Fibroblast of skin of left biceps (primary cell): ENCODE measurements around the gene CACNA1I.

Experiments used
- DNase-seq, 2 experiments: peaks; one replicate each; pipeline ENCODE4 v3.0.0-alpha.2; 2013; ENCODE audit warnings: low read depth in 2 of 2

Gene CACNA1I

DNA sequence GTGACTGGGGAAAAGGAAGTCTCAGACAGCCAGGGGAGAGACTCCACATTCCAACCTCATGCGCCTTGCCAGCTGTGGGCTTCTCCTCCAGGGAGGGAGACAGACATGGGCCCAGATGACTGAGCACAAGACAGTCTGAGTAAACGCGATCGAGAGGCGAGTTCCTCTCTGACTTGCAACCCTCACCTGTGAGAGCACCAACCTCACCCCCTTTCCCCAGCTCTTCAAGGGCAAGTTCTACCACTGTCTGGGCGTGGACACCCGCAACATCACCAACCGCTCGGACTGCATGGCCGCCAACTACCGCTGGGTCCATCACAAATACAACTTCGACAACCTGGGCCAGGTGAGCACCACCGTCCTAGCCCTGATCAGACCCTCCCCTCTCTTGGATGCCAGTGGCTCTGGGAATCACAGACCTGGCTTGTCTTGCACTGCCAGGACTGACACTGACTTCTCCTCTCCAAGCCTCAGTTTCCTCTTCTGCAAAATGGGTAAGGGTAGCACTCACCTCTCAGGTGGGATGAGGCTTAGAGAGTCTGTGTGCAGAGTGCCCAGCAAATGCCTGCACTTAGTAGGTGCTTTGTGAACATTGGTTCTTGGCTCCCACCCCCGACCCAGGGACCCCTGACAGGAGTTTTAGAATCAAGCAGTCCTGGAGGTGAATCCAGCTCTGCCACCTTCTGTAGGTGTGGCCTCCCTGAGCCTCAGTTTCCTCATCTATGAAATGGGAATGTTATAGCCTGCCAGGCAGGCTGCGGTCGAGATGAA is 95.3 kb downstream of the CACNA1I start:
- DNase-seq, result no peak

DNA sequence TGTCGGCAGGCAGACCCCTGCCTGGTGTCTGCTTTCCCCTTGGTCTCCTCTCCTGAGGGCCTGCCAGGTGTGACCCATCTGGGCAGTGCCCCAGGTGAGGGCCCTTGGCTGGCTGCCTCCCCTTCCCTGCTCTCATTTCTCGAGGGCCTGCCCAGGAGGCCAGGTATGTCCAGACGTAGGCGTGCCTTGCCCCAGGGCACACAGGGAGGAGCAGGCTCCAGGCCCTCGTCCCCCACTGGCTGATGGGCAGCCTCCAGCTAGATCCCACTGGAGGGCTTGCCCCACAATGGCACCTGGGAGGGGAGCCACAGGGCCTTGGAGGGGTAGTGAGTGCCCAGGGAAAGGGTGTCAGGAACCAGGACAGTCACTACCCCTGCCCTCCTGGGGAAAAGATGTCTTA is 95.9 kb downstream of the CACNA1I start:
- DNase-seq, result no peak

DNA sequence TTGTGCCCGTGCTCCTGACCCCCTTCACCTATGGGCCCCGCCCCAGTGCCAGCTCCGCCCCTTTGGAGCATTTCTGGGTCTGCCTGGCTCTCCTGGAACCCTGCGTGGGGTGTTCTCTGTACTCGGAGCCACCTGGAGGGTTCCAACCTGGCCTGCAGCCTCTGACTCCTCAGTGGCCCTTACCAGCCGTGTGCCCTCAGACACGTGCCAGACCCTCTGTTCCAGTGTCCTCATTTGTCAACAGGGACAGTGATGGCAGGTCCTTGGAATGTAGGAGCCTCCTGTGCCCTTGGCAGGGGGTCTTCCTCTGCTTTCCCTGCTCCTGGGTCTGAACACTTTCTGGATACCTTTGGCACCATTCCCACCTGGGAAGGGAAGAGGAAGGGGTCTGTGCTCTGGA is 96.4 kb downstream of the CACNA1I start:
- DNase-seq, result no peak

DNA sequence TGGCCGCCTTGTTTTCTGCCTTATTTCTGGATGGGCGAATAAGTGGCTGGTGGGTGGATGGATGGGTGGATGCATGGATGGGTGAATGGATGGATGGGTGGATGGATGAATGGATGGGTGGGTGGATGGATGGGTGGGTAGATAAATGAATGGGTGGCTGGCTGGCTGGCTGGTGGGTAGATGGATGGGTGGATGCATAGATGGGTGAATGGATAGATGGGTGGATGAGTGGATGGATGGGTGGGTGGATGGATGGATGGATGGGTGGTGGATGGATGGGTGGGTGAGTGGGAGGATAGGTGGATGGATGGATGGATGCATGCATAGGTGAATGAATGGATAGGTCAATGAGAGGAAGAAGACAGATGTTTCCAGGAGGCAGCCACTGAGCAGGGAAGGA is 98.9 kb downstream of the CACNA1I start:
- no peak for DNase-seq

DNA sequence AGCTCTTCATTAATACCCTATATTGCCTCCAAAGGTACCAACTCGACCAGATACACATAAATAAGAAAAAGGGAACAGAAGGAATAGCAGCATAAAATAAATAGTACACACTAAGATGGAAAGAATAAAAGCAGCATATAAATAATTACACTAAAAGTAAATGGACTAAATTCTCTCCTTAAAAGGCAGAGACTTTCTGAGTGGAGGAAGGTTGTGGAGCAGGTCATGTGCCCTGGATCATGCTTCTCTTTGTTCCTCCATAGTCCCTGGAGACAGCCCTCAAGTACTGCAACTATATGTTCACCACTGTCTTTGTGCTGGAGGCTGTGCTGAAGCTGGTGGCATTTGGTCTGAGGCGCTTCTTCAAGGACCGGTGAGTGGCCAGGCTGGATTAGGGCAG is 101.4 kb downstream of the CACNA1I start:
- DNase-seq, result no peak

DNA sequence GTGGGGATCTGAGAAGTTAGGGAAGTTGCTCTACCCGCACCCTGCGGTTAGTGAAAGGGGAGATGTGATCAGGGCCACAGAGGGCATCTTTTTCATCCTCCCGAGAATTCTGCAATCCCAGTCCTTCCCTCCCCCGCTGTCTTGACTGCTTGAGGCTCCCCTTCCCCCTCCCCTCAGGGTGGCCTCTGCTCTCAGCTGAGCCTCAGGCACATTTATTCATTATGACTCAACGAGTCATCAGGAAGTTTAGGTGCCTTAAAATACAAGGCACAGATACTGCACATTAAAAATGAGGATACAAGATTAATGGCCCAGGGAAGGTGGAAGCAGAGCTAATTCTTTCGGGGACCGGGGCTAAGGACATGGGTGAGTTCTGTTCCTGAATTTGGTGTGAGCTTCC is 104.0 kb downstream of the CACNA1I start:
- DNase-seq, result peak; percentile 4 to 6

DNA sequence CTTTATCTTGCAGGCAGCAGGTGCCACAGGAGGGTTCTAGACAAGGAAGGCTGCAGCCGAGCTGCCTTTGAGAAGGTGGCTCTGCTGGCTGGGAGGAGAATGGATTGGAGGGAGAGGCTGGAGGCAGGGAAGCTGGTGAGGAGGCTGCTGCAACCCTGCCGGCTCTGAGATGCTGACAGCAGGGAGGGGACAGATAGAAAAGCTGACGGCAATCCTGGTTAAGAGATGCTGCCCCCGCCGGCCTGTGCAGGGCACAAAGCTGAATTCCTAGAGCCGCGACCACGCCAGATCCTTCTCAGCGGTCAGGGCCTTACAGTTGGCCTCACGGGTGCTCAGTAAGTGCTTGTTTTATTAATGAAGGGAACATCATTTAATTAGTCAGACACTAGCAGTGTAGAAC is 105.4 kb downstream of the CACNA1I start:
- DNase-seq, result no peak

DNA sequence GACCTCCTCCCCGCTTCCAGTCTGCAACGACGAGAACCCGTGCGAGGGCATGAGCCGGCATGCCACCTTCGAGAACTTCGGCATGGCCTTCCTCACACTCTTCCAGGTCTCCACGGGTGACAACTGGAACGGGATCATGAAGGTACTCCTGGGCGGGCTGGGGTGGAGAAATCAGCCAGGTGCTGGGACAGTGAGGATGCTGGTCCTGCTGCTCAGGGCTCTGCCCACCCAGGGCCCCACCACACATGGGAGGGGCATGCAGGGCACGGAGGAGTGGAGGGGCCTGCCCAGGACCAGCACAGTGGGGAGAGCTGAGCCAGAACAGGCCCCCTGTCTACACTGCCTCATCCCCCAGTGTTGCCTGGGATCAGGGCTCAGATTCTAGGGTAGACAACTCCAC is 107.4 kb downstream of the CACNA1I start:
- DNase-seq, result no peak

DNA sequence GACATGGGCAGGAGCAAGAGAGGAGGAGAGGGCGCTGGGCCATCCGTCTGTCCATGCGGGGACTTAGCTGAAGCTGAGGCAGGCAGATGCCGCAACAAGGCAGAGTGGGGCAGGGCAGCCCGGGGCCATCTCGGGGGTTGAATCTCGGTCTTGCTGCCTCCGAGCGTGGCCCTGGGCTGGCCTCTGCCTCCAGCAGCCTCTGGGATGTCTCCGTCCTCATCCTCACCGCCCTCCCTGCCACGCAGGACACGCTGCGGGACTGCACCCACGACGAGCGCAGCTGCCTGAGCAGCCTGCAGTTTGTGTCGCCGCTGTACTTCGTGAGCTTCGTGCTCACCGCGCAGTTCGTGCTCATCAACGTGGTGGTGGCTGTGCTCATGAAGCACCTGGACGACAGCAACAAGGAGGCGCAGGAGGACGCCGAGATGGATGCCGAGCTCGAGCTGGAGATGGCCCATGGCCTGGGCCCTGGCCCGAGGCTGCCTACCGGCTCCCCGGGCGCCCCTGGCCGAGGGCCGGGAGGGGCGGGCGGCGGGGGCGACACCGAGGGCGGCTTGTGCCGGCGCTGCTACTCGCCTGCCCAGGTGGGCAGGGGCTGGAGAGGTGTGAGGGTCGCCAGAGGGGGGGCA is 108.4 kb downstream of the CACNA1I start:
- DNase-seq, result no peak

DNA sequence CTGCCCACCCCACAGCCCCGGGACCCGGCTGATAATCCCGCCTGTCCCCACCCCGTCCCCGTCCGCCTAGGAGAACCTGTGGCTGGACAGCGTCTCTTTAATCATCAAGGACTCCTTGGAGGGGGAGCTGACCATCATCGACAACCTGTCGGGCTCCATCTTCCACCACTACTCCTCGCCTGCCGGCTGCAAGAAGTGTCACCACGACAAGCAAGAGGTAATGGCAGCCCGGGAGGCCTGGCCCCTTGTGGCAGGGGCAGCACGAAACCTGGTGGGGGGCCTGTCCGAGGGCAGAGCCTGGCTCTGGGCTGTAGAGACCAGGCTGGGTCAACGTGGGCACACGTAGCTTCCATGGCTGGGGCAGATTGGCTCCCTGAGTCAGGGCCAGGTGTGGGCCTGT is 109.1 kb downstream of the CACNA1I start:
- no peak for DNase-seq

DNA sequence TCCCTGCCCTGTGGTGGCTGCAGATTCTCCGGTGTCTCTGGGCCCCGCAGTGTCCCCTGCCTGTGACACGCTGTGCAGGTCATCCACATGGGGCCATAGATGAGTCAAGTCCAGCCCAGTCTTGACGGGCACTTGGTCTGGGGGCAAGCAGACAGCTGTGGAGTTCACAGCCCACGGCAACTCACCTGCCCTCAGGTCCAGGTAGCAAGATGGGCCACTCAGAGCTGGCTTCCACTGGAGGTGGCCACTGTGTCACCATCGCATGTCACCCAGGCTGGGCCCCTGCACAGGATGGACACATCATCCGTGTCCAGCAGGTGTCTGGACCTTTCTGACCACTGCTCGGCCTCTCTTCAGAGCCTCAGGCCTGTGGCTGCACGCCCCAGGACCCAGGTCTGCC is 109.9 kb downstream of the CACNA1I start:
- DNase-seq, result no peak

DNA sequence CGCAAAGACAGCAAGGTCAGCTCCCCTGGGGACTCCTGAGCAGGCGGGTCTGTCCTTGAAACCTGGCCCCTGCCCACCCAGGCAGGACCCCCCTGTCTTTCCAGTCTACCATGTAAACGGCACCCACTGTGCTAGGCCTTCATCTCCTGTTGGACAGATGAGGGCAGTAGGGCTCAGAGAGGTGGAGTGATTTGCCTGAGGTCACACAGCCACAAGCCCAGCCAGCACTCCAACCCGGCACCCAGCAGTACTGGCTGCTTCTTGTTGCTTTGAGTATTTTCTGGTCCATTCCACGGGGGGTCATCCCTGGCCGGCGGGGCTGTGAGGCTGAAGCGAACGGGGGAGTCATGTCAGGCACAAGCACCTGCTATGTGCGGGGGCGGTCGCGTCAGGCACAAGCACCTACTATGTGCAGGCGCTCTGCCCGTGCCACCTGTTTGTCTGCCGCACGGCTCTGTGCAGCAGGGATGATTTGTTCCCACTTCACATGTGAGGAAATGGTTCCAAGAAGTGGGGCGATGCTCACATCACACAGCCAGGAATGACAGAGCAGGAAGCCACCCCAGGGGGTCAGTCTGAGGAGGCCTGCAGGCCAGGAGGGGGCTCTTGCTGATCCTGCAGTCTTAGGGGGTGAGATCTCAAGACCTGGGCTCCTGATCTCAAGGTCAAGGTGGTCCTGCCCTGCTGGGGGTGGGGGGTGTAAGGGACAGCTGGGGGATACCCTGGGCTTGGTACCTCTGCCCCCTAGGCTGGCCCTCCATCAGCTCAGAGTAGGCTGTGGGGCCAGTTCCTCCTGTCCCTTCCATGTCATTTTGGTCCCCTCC is 110.7 kb downstream of the CACNA1I start:
- no peak for DNase-seq

DNA sequence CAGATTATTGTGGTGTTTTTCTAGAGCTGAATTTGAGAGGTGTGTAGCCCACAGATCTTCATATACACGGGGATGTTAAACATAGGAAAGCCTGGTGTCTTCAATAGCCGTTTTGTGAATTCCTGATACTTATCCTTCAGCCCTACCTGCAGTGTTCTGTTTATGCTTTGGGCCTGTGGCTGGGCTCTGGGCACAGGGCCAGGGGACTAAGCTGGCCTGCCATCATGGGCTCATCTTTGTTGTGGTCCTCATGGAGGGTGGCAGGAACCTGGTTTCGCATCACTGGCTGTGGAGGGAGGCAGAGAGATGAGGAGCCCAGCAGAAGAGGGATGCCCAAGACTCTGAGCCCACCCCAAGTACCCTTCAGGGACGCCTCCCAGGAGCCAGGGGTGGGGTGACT is 112.4 kb downstream of the CACNA1I start:
- DNase-seq, result no peak

DNA sequence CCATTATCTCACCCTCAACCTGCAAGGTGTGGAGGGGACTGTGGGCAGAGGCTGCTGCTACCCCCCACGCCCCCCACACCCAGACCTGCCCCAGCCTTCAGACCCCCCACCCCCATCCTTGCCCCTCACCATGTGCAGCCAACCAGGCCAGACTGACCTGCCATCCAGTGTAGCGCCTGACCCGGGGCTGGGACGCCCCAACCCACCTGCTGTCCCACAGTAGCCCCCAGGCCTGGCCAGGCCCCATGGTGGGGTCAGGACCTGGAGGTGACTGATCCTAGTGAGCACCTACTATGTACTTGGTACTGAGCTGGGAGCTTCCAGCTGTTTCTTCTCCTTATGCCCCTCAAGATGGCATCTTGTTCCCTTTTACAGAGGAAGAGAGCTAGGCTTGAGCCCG is 113.1 kb downstream of the CACNA1I start:
- no peak for DNase-seq

DNA sequence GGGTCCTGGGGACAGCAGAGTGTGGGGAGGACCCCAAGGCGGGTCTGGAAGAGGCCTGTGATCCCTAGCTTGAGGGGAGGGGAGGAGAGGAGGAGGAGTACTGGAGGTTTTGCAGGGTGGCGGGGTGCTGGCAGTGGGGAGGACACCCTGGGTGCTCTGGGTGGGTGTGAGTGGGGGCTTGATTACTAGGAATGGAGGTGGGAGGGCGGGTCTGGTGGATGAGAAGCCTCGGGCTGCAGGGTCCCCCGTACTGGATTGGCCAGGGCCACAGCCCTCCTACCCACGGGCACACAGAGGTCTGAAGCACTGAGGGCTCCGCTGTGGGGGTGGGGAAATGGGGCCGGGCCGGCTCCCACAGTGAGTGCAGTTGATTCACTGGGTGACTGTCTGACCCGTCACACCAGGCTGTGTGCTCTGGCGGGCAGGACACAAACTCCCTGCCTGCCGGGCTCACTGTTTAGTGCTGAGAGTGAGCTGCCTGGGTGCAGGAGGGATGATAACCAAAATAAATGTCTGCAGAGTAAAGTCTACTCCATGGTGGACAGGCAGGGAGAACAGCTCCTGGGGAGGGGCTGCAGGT is 114.2 kb downstream of the CACNA1I start:
- DNase-seq, result no peak

DNA sequence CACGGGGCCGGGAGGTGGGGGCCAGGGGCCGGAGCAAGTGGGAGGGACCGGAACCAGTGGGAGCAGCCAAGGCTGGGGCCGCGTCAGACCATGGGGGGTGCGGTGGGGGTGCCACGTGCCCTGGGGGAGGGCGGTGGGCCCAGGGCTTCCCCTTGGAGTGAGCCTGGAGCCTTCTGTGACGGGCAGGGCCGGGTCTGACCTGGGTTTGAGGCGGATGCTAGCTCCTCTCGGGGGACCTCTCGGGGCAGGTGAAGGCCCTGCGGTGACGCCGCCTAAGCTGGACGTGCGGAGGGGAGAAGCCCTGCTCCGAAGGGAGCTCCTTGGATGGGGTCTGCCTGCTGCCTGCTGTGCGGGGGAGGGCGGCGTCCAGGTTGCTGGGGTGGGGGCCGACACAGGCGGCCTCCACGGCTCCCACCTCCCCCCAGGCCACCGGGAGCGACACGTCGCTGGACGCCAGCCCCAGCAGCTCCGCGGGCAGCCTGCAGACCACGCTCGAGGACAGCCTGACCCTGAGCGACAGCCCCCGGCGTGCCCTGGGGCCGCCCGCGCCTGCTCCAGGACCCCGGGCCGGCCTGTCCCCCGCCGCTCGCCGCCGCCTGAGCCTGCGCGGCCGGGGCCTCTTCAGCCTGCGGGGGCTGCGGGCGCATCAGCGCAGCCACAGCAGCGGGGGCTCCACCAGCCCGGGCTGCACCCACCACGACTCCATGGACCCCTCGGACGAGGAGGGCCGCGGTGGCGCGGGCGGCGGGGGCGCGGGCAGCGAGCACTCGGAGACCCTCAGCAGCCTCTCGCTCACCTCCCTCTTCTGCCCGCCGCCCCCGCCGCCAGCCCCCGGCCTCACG is 115.0 kb downstream of the CACNA1I start:
- DNase-seq, result no peak

DNA sequence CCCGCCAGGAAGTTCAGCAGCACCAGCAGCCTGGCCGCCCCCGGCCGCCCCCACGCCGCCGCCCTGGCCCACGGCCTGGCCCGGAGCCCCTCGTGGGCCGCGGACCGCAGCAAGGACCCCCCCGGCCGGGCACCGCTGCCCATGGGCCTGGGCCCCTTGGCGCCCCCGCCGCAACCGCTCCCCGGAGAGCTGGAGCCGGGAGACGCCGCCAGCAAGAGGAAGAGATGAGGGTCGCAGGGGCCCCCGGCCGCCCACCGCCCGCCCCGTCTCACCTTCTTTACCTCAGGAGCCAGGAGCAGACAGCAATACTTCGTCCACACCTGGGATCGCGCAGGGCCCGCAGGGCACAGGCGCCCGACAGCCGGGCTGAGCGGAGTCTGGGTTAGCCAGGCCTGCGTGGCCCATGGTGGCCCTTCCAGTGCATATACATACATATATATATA is 115.6 kb downstream of the CACNA1I start:
- no peak for DNase-seq

DNA sequence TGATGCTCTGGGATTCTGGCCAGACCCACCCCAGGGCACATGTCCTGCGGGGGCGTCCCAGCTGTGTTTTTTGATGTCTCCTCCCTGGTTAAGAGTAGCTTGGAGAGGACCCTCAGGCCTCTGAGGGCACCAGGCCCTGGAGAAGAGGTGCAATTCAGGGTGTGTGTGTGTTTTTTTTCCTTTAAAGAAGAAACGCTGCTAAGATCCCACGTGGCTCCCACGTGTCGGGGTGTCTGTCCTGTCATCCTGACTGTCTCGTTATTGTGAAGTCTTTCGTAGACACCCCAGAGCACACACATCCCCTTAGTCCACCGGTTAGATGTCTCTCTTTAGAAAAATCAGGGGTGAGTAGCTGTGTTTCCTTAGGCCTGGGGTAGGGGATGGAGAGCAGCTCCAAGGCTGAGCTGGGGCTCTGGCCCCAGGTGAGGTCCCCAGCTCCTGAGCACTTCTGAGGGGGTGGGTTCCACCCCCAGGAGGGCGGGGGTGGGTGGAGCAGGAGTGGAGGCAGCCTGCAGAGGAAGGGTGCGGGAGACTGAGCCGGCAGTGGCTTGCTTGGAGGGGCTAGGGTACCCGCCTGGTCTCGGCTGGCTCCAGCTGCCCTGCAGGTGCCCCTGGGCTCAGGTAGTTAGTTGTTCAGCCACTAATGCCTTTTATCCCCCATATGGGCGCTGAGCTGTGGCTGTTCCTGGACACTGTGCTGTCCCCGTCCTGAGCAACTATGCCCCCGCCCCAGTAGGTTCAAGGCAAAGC is 116.4 kb downstream of the CACNA1I start:
- no peak for DNase-seq

DNA sequence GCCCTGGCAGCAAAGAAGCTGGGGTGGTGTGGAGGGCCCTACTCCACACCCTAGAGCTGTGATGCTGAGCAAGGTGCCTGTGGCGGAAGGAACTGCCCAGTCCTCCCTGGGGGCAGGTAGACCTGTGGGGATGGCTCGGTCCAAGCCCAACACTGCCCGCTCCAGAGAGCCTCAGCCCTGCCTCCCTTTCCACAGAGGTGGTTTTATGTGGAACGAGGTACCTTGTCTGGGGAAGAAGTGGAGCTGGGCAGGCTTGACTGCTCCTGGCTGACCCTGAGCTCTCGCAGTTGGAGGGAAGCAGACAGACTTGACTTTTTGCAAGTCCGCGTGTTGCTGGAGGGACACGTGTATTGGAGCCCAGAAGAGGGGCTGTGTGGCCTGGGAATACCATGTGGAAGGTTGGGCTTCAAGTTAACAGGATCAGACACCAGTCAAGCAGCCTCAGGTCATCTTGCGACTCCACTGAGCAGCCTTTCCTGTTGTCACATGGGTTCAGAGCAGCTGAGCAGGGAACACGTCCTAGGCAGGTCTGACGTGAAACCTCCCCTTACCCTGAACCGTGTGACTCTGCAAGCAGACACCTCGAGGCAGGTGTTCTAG is 117.7 kb downstream of the CACNA1I start:
- DNase-seq, result no peak

DNA sequence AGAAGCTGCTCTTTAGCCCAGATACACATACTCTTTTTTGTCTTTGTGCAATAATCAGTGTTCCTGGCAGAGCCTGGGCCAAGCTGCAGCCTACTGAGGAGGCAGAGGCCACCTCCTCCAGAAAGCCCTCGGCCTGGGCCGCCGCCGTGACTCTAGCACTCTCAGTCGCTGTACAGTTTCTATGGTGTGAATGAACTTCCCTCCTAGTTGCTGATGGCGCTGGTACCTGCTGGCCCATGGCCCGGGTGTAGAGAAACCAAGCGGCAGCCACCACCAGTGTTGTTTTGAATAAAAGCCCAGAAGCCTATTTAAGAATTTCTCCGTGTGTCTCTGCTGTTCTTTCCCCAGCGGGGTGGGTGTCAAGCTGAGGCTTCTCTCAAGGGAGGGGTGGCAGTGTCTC is 118.9 kb downstream of the CACNA1I start:
- DNase-seq, result no peak
